Astrocyte (in vitro differentiated cells and primary cell): ENCODE measurements around the gene SUV39H2.

Experiments used
- EZH2 ChIP-seq: IDR thresholded peaks from 2 replicates; pipeline ENCODE4 v1.6.1; 2012; ENCODE audit warnings: mild to moderate bottlenecking, low read length, inconsistent platforms; ENCODE audit not compliant: insufficient read depth
- TF ChIP-seq, protein P1 (sequence below): IDR thresholded peaks from 2 replicates; pipeline ENCODE4 v1.5.1; 2011; ENCODE audit warnings: low read depth, mild to moderate bottlenecking, inconsistent platforms, low read length, moderate library complexity; ENCODE audit not compliant: insufficient read depth

DNA sequence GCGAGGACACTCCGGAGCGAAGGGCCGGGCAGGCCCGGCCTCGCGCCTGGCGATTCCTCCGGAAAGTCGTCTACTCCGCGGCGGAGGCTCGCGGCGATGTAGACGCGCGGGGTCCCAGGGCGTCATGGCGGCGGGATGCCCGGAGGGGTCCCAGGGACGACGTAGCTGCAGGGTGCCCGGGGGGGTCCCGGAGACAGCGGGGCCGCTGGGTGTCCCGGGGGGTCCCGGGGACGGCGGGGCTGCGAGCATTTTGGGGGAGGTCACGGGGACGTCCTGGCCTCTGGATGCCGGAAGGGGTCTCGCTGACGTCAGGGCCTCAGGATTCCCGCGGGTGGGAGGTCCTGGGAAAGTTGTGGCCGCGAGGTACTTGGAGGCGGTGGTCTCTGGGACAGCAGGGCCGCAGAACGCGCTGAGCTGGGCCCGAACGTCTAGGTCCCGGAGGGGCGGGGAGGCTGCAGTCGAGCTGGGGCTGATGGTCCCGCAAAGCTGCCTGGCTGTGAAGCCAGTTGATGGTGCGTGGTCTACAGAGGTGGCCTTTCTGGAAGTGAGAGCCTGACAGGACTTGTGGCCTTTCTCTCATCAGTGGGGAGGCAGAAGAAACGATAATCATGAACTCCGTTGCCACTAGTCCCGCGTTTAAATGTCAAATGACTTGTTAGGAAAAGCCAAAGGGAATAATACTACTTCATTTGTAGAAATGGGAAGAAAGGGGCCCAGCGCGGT, 39.9 kb upstream of the SUV39H2 start:
- TF ChIP-seq, protein P1, sequence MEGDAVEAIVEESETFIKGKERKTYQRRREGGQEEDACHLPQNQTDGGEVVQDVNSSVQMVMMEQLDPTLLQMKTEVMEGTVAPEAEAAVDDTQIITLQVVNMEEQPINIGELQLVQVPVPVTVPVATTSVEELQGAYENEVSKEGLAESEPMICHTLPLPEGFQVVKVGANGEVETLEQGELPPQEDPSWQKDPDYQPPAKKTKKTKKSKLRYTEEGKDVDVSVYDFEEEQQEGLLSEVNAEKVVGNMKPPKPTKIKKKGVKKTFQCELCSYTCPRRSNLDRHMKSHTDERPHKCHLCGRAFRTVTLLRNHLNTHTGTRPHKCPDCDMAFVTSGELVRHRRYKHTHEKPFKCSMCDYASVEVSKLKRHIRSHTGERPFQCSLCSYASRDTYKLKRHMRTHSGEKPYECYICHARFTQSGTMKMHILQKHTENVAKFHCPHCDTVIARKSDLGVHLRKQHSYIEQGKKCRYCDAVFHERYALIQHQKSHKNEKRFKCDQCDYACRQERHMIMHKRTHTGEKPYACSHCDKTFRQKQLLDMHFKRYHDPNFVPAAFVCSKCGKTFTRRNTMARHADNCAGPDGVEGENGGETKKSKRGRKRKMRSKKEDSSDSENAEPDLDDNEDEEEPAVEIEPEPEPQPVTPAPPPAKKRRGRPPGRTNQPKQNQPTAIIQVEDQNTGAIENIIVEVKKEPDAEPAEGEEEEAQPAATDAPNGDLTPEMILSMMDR, result no peak
- TF ChIP-seq EZH2, result no peak
